Measurements from ENCODE around the gene LMAN2L. TPM values are rescaled to one million over a fixed set of nuclear protein-coding genes. Genes with fewer than 3 reads are reported as not detected.
A peak's percentile ranks its signal among the peaks of the same experiment; 100 is the strongest.

LMAN2L gene, protein sequence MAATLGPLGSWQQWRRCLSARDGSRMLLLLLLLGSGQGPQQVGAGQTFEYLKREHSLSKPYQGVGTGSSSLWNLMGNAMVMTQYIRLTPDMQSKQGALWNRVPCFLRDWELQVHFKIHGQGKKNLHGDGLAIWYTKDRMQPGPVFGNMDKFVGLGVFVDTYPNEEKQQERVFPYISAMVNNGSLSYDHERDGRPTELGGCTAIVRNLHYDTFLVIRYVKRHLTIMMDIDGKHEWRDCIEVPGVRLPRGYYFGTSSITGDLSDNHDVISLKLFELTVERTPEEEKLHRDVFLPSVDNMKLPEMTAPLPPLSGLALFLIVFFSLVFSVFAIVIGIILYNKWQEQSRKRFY
- total RNA-seq, result 10 to 100 TPM; 13.2 to 54.0 (median 18.4) TPM

DNA sequence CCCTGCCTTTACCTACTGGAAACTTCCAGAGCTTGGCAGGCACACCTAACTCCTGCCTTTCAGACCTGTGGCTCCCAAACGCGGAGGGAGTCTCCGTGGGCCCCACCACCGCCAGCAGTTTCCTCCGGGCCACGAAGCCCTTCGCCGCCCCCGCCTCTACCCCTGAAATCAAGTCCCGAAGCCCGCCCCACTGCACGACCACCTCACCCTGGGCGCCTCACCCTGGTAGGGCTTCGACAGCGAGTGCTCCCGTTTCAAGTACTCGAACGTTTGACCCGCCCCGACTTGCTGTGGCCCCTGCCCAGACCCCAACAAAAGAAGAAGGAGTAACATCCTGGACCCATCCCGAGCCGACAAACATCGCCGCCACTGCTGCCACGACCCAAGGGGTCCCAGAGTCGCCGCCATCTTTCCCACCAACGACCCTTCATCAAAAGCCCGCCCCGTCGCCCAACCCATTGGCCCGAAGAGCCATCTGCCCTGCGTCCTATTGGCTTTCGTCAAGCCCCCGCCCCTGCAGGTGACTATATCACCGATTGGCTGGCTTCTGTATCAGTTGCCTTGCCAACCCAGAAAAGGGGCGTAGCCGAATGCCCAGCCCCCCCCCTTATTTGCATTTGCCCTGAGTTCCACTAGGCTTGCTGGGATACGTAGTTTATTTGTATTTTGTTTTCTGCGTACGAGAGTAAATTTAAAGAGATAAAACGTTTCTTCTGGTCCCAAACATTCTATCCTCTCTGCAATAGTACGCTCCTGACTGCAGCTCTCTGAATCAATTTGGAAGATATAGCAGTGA is at the start of gene LMAN2L:
LMAN2L (minus strand) TSS at position 432 of the 796 bp plus-strand sequence; CDS start at position 408, 24 bp downstream.
- Histone ChIP-seq H3K27ac (peak within 1 kb of the TSS; percentile 91 to 96), H3K4me3 (peak within 1 kb of the TSS; percentile 59 to 98 (median 78)), H3K4me1 (replicated peaks in 1 of 2) (peaks cover 7 to 10% of the 10 kb centered on the region in 2 donors)
- peak; percentile 98 to 100 (median 100) for ATAC-seq (replicated peaks in 6 of 8)
- in situ Hi-C loops (cut with MboI; ENCODE audit: low pct_unique_long_range_greater_than_20kb in 2 of 9, low sequenced_read_pairs in 9 of 9, unreplicated experiment in 9 of 9), result no loop called here
- WGBS, 10 experiments, result 0 to 3% (median 0%) methylated on average over 1 to 7 of the region's 43 CpGs; no CpG with 5 or more reads in 3 of the 10 experiments

DNA sequence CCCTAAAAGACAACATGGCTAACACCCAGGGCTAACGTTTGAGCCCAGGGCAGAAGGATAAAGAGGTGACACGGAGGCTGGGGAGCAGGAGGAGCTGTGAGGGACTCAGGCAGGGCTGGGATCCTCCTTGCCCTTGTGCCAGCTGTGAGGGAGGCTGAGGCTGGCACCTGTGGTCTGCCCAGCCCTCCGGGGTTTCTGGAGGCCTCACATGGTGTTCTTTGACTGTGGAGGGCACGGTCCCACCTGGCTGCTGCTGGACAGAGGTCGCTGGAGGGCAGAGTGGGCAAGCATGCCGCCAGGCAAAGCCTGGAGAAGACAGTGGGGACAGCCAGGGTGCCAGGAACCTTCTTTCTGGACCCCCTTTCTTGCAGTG is 49.4 kb upstream of the LMAN2L start:
- 80 to 100% (median 92%) methylated on average over 1 to 4 of the region's 6 CpGs; no CpG with 5 or more reads in 6 of the 10 experiments for WGBS, 10 experiments
- no peak overlapping the region for H3K4me3 ChIP-seq
- ATAC-seq (replicated peaks in 6 of 8), result no peak
- in situ Hi-C loops (cut with MboI; ENCODE audit: low pct_unique_long_range_greater_than_20kb in 2 of 9, low sequenced_read_pairs in 9 of 9, unreplicated experiment in 9 of 9), result no loop called here
- no peak overlapping the region for H3K27ac ChIP-seq
- no peaks in the 10 kb centered on the region for H3K4me1 ChIP-seq (replicated peaks in 1 of 2)

DNA sequence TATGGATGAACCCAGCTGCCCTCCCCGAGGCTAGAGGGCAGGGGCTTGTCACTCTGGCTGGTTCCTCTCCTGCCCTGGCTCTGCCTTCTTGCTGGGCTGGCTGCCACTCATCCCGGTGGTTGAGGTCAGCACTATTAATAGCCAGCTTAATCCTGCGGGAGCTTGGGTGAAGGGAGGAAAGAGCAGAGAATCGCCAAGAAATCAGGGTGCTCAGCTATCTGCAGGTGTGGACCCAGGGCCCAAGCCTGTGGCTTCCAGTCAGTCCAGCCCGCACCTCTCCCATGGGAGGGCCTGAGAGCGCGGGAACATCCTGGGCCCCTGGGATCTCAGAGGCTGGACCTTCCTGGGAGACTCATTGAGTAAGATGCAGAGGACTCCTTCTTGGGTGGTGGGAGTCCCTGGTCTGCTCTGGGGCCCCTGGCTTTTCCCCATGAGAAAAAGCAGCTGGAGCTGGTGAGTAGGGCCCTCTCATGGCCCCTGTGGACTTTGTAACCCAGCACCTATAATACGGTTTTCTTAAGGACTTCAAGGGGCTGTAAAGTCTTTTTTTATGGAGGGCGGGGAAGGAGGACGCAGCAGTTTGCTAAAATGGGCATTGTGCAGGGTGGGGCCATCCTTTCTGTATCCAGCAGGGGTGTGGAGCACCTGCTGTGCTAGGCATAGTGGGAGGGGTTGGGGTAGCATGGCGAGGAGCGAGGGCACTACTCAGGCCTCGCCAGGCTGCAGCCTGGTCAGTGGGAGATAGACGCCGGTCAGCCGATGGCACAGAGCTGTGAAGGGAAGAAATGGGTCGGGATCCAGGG is 48.8 kb upstream of the LMAN2L start:
- Histone ChIP-seq H3K27ac (peak overlapping the region in 1 of 2 donors; percentile 6), H3K4me1 (replicated peaks in 1 of 2) (no peaks in the 10 kb centered on the region), H3K4me3 (no peak overlapping the region)
- WGBS, 10 experiments, result 23 to 82% (median 50%) methylated on average over 2 to 9 of the region's 17 CpGs; no CpG with 5 or more reads in 5 of the 10 experiments
- in situ Hi-C loops (cut with MboI; ENCODE audit: low pct_unique_long_range_greater_than_20kb in 2 of 9, low sequenced_read_pairs in 9 of 9, unreplicated experiment in 9 of 9), result no loop called here
- peak; percentile 60 to 98 (median 94) for ATAC-seq (replicated peaks in 6 of 8)

DNA sequence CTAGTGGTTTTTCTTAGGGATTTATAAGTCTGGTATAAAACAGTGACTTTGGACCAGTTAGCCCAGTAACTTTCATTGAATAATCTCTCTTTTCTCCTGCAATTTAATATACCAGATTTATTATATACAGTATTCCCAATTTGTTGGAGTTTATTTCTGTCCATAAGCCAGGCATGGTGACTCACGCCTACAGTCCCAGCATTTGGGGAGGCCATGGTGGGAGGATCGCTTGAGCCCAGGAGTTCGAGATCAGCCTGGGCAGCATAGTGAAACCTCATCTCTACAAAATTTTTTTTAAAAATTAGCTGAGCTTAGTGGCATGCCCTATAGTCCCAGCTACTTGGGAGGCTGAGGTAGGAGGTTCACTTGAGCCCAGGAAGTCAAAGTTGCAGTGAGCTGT is 47.5 kb upstream of the LMAN2L start:
- 92 to 100% (median 100%) methylated on average over 1 to 3 of the region's 3 CpGs; no CpG with 5 or more reads in 3 of the 10 experiments for WGBS, 10 experiments
- H3K4me1 ChIP-seq (replicated peaks in 1 of 2), result no peaks in the 10 kb centered on the region
- in situ Hi-C loops (cut with MboI; ENCODE audit: low pct_unique_long_range_greater_than_20kb in 2 of 9, low sequenced_read_pairs in 9 of 9, unreplicated experiment in 9 of 9), result no loop called here
- no peak overlapping the region for H3K4me3 ChIP-seq
- no peak for ATAC-seq (replicated peaks in 6 of 8)
- no peak overlapping the region for H3K27ac ChIP-seq

DNA sequence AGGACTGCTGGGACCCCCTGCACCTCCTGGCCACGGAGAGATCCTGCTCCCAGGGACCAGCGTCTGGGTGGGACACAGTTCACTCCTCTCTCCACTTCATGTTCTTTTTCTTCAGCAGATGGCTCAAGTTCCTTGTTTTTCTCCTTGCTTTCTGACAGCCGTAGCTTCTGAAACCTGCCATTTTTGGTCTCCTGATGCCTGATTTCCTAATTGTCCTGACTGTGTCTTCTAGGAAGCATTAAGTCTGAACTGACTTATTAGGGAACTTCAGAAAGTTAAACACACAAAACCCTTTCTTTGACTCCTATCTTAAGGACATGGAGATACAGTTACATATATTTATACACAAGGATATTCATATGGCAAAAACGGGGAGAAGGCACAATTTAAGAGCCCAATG is 43.5 kb upstream of the LMAN2L start:
- 57 to 100% (median 78%) methylated on average over 1 to 4 of the region's 4 CpGs; no CpG with 5 or more reads in 2 of the 10 experiments for WGBS, 10 experiments
- in situ Hi-C loops (cut with MboI; ENCODE audit: low pct_unique_long_range_greater_than_20kb in 2 of 9, low sequenced_read_pairs in 9 of 9, unreplicated experiment in 9 of 9), result no loop called here
- no peaks in the 10 kb centered on the region for H3K4me1 ChIP-seq (replicated peaks in 1 of 2)
- no peak overlapping the region for H3K4me3 ChIP-seq
- no peak overlapping the region for H3K27ac ChIP-seq
- ATAC-seq (replicated peaks in 6 of 8), result no peak

DNA sequence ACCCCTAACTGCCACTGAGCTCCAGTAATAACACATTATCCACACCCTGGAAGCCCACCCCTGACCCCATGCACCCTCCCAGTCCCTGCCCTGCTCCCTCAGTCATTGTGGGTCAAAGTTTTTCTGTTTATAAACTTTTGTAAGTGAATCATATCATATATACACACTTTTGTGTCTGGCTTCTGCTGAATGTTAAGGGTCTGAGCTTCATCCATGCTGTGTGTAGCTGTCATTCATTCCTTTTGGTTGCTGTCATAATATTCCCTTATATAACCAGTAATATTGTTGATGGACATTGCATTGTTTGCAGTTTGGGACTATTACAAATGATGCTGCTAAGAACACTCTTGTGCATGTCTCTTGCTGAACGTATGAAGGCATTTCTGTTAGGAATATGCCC is 35.3 kb upstream of the LMAN2L start:
- 0 to 100% (median 0%) methylated on average over 1 of the region's 1 CpG; no CpG with 5 or more reads in 4 of the 10 experiments for WGBS, 10 experiments
- no peak overlapping the region for H3K27ac ChIP-seq
- no peaks in the 10 kb centered on the region for H3K4me1 ChIP-seq (replicated peaks in 1 of 2)
- no peak overlapping the region for H3K4me3 ChIP-seq
- no peak for ATAC-seq (replicated peaks in 6 of 8)
- in situ Hi-C loops (cut with MboI; ENCODE audit: low pct_unique_long_range_greater_than_20kb in 2 of 9, low sequenced_read_pairs in 9 of 9, unreplicated experiment in 9 of 9), result no loop called here

DNA sequence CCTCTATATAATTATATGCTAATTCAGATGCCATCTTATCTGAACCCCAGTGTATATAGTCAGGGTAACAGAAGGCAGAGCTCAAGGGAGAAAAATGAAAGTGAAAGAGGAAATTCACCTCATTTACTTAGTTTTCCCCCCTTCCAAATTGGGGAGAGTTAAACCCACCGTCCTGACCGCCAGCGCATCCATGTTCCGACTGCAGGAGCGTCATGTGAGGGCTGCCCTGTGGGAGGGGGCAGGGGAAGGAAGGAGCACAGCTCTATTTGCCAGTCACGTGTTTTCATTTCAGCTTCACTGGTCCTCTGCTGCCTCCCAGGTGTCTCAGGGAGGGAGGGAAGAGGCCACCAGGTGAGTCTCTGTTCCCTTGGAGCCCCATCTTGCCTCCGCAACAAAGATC is 34.1 kb upstream of the LMAN2L start:
- no peak overlapping the region for H3K27ac ChIP-seq

DNA sequence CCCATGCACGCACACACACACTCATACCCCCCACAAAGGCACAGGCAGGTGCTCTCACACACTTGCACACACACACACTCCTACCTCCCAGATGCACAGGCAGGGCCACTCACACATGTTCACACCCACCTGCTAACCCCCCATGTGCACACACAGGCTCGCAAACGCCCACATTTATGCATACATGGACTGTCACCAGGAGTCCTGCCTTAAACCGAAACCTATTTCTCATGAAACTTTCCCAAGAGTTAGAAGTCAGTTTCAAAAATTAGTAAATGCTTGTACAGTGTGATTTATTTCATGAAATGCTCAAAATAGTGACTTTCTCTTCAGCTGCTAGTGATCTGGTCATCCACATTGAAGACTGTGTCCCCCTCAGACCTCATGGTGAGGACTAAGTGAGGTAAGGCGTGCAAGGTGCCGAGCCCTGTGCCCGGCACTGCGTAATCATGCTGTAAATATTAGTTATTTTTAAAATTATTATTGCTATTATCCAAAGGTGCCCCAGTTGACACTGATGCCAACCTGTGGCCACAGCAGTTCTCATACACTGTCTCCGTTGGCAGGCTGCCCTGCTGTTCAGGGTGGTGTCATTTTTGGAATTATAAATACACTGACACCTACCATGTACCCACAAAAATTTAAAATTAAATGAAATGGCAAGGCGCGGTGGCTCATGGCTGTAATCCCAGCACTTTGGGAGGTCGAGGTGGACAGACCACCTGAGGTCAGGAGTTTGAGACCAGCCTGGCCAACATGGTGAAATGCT is 33.2 kb upstream of the LMAN2L start:
- ATAC-seq (replicated peaks in 6 of 8), result peak in 1 of 8 experiments; percentile 21
- Histone ChIP-seq H3K4me3 (no peak overlapping the region), H3K27ac (no peak overlapping the region), H3K4me1 (replicated peaks in 1 of 2) (no peaks in the 10 kb centered on the region)
- 83 to 100% (median 96%) methylated on average over 1 to 11 of the region's 12 CpGs; no CpG with 5 or more reads in 1 of the 10 experiments for whole genome bisulfite sequencing, 10 experiments
- in situ Hi-C loops (cut with MboI; ENCODE audit: low pct_unique_long_range_greater_than_20kb in 2 of 9, low sequenced_read_pairs in 9 of 9, unreplicated experiment in 9 of 9), result no loop called here

More for the DNA sequence above, 34.1 kb upstream of the LMAN2L start:
- in situ Hi-C loops (cut with MboI; ENCODE audit: low pct_unique_long_range_greater_than_20kb in 2 of 9, low sequenced_read_pairs in 9 of 9, unreplicated experiment in 9 of 9), result no loop called here
- no peak for ATAC-seq (replicated peaks in 6 of 8)
- no peak overlapping the region for H3K4me3 ChIP-seq
- WGBS, 10 experiments, result 77 to 100% (median 89%) methylated on average over 1 to 7 of the region's 7 CpGs; no CpG with 5 or more reads in 4 of the 10 experiments
- H3K4me1 ChIP-seq (replicated peaks in 1 of 2), result no peaks in the 10 kb centered on the region

DNA sequence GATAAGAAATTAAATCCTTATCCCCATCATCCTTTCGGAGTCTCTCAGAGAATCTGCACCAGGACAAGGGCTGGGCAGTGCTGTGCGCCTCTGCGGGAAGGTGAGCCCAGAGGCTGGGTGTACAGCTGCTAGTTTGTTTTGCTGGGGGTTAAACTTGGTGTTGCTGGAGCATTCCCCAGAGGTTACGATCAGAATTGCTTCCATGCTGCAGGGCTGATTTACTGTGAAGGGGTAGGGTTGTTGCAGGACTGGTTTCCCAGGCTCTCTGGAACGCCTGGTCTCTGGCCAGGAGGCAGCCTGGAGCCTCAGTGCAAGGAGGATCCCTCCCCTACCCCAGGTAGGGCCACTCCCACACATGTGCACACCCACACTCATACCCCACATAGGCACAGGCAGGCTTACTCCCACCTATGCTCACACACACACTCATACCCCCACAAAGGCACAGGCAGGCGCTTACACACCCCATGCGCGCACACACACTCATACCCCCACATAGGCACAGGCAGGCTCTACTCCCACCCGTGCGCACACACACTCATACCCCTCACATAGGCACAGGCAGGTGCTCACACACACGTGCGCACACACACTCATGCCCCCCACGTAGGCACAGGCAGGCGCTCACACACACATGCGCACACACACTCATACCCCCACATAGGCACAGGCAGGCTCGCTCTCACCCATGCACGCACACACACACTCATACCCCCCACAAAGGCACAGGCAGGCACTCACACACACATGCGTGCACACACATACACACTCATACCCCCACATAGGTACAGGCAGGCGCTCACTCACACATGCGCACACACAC is 32.1 kb upstream of the LMAN2L start:
- Histone ChIP-seq H3K4me1 (replicated peaks in 1 of 2) (no peaks in the 10 kb centered on the region), H3K4me3 (no peak overlapping the region), H3K27ac (no peak overlapping the region)
- in situ Hi-C loops (cut with MboI; ENCODE audit: low pct_unique_long_range_greater_than_20kb in 2 of 9, low sequenced_read_pairs in 9 of 9, unreplicated experiment in 9 of 9), result no loop called here
- peak in 4 of 8 experiments; percentile 9 to 21 (median 10) for ATAC-seq (replicated peaks in 6 of 8)
- WGBS, 10 experiments, result 83 to 100% (median 98%) methylated on average over 1 to 10 of the region's 20 CpGs; no CpG with 5 or more reads in 1 of the 10 experiments

DNA sequence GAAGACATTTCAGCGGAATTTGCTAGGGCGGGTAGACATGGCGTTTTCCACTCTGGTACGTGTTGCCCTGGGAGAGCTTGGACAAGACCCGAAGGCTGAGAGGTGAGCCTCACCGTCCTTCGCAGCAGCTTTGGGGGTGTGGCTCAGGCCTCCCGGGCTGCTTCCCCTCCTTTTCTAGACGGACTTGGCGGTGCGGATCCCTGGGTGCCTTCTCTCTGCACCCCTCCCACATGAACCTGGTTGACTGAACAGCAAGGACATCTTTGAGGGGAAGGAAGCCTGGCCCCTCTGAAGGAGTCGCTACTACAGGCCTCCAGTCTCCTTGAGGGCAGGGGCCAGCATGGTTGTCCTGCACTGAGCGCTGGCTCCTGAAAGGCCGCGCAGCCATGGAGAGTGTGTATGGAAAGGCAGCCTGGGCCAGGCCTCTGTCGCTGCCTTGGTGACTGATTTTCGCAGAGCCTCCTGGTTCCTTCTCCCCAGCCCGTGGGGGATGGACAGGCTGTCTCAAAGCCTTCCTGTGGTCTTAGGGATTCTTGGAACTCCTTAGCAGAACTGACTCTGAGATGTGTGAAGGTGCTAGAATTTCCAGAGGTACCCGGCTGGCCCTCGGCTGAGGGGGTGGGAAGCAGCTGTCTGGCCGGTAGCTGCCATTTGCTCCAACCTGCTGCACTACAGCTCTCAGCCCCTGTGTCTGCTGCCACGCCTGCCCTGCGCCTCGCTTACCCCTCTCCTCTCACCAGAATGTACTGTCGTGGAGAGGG is 30.8 kb upstream of the LMAN2L start:
- Histone ChIP-seq H3K4me3 (no peak overlapping the region), H3K4me1 (replicated peaks in 1 of 2) (no peaks in the 10 kb centered on the region), H3K27ac (no peak overlapping the region)
- WGBS, 10 experiments, result 82 to 100% (median 98%) methylated on average over 2 to 8 of the region's 25 CpGs; no CpG with 5 or more reads in 2 of the 10 experiments
- in situ Hi-C loops (cut with MboI; ENCODE audit: low pct_unique_long_range_greater_than_20kb in 2 of 9, low sequenced_read_pairs in 9 of 9, unreplicated experiment in 9 of 9), result no loop called here
- no peak for ATAC-seq (replicated peaks in 6 of 8)

DNA sequence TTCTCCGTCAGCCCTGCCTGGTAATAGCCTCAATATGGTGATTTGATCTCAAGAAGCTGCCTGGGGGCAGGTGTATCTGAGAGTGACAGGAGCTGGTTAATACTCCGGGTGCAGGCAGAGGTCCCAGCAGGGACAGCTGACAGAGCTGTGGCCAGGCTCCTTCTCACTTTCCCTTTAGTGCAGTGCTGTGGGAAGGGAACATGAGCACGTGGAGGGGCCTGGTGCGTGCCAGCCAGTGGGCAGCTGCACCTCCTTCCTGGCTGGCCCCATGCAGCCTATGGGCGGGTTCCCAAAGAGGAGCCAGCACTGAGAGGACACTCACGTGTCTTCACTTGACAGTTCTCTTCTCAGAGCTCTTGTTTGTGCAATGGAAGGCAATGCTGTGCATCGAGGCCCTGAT is 29.9 kb upstream of the LMAN2L start:
- Histone ChIP-seq H3K4me3 (no peak overlapping the region), H3K27ac (no peak overlapping the region), H3K4me1 (replicated peaks in 1 of 2) (no peaks in the 10 kb centered on the region)
- in situ Hi-C loops (cut with MboI; ENCODE audit: low pct_unique_long_range_greater_than_20kb in 2 of 9, low sequenced_read_pairs in 9 of 9, unreplicated experiment in 9 of 9), result no loop called here
- WGBS, 10 experiments, result 60 to 100% (median 88%) methylated on average over 1 to 5 of the region's 7 CpGs; no CpG with 5 or more reads in 6 of the 10 experiments
- peak in 4 of 8 experiments; percentile 23 to 82 (median 51) for ATAC-seq (replicated peaks in 6 of 8)

Data from motor neuron (in vitro differentiated cells).